GM23338 (cell line): ENCODE data around the gene GMPR. TPM values are rescaled to one million over a fixed set of nuclear protein-coding genes. Genes with fewer than 3 reads are reported as not detected.

Source experiments
- ATAC-seq: fragments of 200-7000 bp; cut with Tn5 transposase; 3 replicates; pipeline ENCODE4 v1.9.1; 2020
- DNase-seq: peaks from one replicate; pipeline ENCODE4 v3.0.0-alpha.2; 2015; ENCODE audit warnings: low spot score
- H2AFZ ChIP-seq: fragments of 200-600 bp; sonication (generic); 2 replicates; pipeline ENCODE4 v1.8.0; 2016; ENCODE audit warnings: antibody characterized with exemption, mild to moderate bottlenecking, moderate library complexity
- H3F3A ChIP-seq: fragments of 200-600 bp; sonication (generic); replicated peaks from 2 replicates; pipeline ENCODE4 v1.8.0; 2017; ENCODE audit warnings: antibody characterized with exemption, mixed run types, low read depth
- H3K27ac ChIP-seq: fragments of 200-600 bp; sonication (generic); 2 replicates; pipeline ENCODE4 v1.6.1; 2016; ENCODE audit warnings: low read depth
- H3K27me3 ChIP-seq: fragments of 200-600 bp; sonication (generic); 2 replicates; pipeline ENCODE4 v1.8.0; 2016; ENCODE audit warnings: mild to moderate bottlenecking, mixed run types, moderate library complexity; ENCODE audit not compliant: insufficient read depth
- H3K36me3 ChIP-seq: fragments of 200-600 bp; sonication (generic); 2 replicates; pipeline ENCODE4 v1.8.0; 2016; ENCODE audit warnings: mild to moderate bottlenecking; ENCODE audit not compliant: insufficient read depth
- H3K4me1 ChIP-seq: fragments of 200-600 bp; sonication (generic); 2 replicates; pipeline ENCODE4 v1.8.0; 2016; ENCODE audit warnings: mild to moderate bottlenecking, moderate library complexity; ENCODE audit not compliant: insufficient read depth
- H3K4me2 ChIP-seq: fragments of 200-600 bp; sonication (generic); 2 replicates; pipeline ENCODE4 v1.7.1; 2017; ENCODE audit warnings: mixed run types
- H3K4me3 ChIP-seq: fragments of 200-600 bp; sonication (generic); 2 replicates; pipeline ENCODE4 v1.6.1; 2016; ENCODE audit warnings: mixed run types
- H3K79me2 ChIP-seq: fragments of 200-600 bp; sonication (generic); replicated peaks from 2 replicates; pipeline ENCODE4 v1.8.0; 2017; ENCODE audit warnings: mild to moderate bottlenecking; ENCODE audit not compliant: insufficient read depth
- H3K9me2 ChIP-seq: fragments of 200-600 bp; sonication (generic); 2 replicates; pipeline ENCODE4 v1.8.0; 2017; ENCODE audit not compliant: insufficient read depth
- H4K20me1 ChIP-seq: fragments of 200-600 bp; sonication (generic); replicated peaks from 2 replicates; pipeline ENCODE4 v1.8.0; 2017; ENCODE audit warnings: mild to moderate bottlenecking; ENCODE audit not compliant: insufficient read depth
- H3K27ac Mint-ChIP-seq: 2 replicates; pipeline ENCODE4 v1.8.0; 2020; ENCODE audit warnings: inconsistent platforms, mild to moderate bottlenecking, moderate library complexity, mixed read lengths
- H3K27me3 Mint-ChIP-seq: 3 replicates; pipeline ENCODE4 v1.8.0; 2022; ENCODE audit warnings: low read depth, mild to moderate bottlenecking, moderate library complexity, mixed read lengths, inconsistent platforms; ENCODE audit not compliant: insufficient read depth, poor library complexity
- H3K36me3 Mint-ChIP-seq: 3 replicates; pipeline ENCODE4 v1.8.0; 2021; ENCODE audit warnings: low read depth, mild to moderate bottlenecking, inconsistent platforms, moderate library complexity, mixed read lengths
- H3K4me1 Mint-ChIP-seq: 3 replicates; pipeline ENCODE4 v1.8.0; 2020; ENCODE audit warnings: mild to moderate bottlenecking, inconsistent platforms, mixed read lengths
- H3K4me3 Mint-ChIP-seq: 3 replicates; pipeline ENCODE4 v1.8.0; 2021; ENCODE audit warnings: moderate library complexity, mild to moderate bottlenecking, inconsistent platforms, mixed read lengths
- H3K9me3 Mint-ChIP-seq: 3 replicates; pipeline ENCODE4 v1.8.0; 2020; ENCODE audit warnings: moderate library complexity, mild to moderate bottlenecking, inconsistent platforms, mixed read lengths
- CTCF ChIP-seq, 2 experiments: fragments of 200-600 bp in 1 of 2; sonication (generic) in 1 of 2; conservative IDR thresholded peaks; 2 replicates each; pipeline versions ENCODE4 v1.5.1 to v1.6.1; 2016 to 2017; ENCODE audit warnings: antibody characterized with exemption in 2 of 2, low read depth in 2 of 2, mild to moderate bottlenecking in 2 of 2, moderate library complexity in 1 of 2
- ETS1 ChIP-seq: IDR thresholded peaks from 2 replicates; pipeline ENCODE4 v1.6.1; 2016; ENCODE audit warnings: antibody characterized with exemption
- EZH2 ChIP-seq: fragments of 200-600 bp; sonication (generic); IDR thresholded peaks from one replicate; pipeline ENCODE4 v1.8.0; 2017; ENCODE audit warnings: antibody characterized with exemption, mild to moderate bottlenecking, low read depth; ENCODE audit not compliant: unreplicated experiment
- JUNB ChIP-seq: IDR thresholded peaks from one replicate; pipeline ENCODE4 v1.6.1; 2016; ENCODE audit warnings: antibody characterized with exemption; ENCODE audit not compliant: unreplicated experiment
- NANOG ChIP-seq: IDR thresholded peaks from 2 replicates; pipeline ENCODE4 v1.6.1; 2016; ENCODE audit warnings: antibody characterized with exemption, borderline replicate concordance
- REST ChIP-seq: IDR thresholded peaks from one replicate; pipeline ENCODE4 v1.6.1; 2018; ENCODE audit warnings: antibody characterized with exemption; ENCODE audit not compliant: unreplicated experiment
- STAT1 ChIP-seq: IDR thresholded peaks from one replicate; pipeline ENCODE4 v1.6.1; 2016; ENCODE audit warnings: antibody characterized with exemption; ENCODE audit not compliant: unreplicated experiment
- ZNF331 ChIP-seq: fragments of 250-450 bp; sonication (Bioruptor Pico); IDR thresholded peaks from 2 replicates; pipeline ENCODE4 v1.5.0; 2020; ENCODE audit warnings: low read depth, mild to moderate bottlenecking, moderate library complexity
- polyA plus RNA-seq: library from polyadenylated mRNA; unstranded; fragments of >200 nt; fragmentation: Nextera tagmentation; extraction: Ambion mirVana; gene quantifications from 2 replicates; pipeline ENCODE4 v1.2.1, GENCODE V29; 2016
- total RNA-seq: library from RNA; depleted of rRNA; stranded (reverse); fragments of >200 nt; shearing (Covaris generic); gene quantifications from 2 replicates; pipeline ENCODE4 v1.2.3, GENCODE V29; 2014
- TF ChIP-seq, protein P1 (sequence below): fragments of 250-450 bp; sonication (Bioruptor Pico); IDR thresholded peaks from 2 replicates; pipeline ENCODE4 v1.5.0; 2020; ENCODE audit warnings: mild to moderate bottlenecking, moderate library complexity

GMPR gene
- total and polyA plus RNA-seq, 2 experiments from 2014 or later = 0.23 to 0.35 TPM

DNA sequence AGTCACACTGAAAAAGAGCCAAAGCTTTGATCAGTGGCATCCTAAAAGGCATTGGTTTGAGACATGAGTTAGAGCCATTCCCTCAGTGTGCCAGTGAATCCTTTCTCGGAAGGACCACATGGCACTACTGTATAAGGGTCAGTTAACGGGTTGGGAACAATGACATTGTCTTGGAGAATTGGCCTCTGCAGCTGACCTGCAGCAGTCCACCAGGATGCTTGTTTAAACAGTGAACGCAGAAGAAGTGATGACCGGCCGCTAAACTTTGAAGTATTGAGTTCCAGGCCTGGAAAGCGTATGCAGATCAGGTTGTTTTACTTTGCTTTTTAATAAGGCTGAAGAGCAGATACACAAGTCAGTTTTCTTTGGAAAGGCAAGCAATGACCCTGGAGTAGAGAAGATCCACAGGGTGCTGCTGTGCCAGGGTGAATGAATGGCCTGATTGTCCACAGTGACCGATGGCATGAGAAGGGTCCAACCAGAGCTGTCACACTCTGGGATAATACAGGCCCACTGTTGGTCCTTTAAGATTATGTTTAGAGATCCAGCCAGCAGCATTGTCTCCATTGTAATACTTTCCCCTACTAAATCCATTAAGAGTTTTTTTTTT lies 57.8 kb downstream of the GMPR start:
- no peak overlapping the region for H3K4me3 ChIP-seq
- ATAC-seq (no peak), DNase-seq (no peak)
- Mint-ChIP-seq H3K4me3 (no peak overlapping the region), H3K9me3 (no peaks in the 10 kb centered on the region; the same call in 2 of the 3 replicates), H3K27ac (no peak overlapping the region), H3K4me1 (no peaks in the 10 kb centered on the region; the same call in 2 of the 3 replicates), H3K27me3 (peaks cover 9% of the 10 kb centered on the region), H3K36me3 (no peaks in the 10 kb centered on the region)
- no peaks in the 10 kb centered on the region for H4K20me1 ChIP-seq
- no peaks in the 10 kb centered on the region for H3K4me1 ChIP-seq
- TF ChIP-seq REST = no peak
- no peaks in the 10 kb centered on the region for H3K79me2 ChIP-seq
- H3K36me3 ChIP-seq = no peaks in the 10 kb centered on the region
- no peak overlapping the region for H3K4me2 ChIP-seq
- H3F3A ChIP-seq = no peaks in the 10 kb centered on the region
- H2AFZ ChIP-seq = no peak overlapping the region
- H3K27ac ChIP-seq = no peak overlapping the region
- no peaks in the 10 kb centered on the region for H3K27me3 ChIP-seq
- no peaks in the 10 kb centered on the region for H3K9me2 ChIP-seq

- Histone ChIP-seq H2AFZ (no peak overlapping the region), H3F3A (no peaks in the 10 kb centered on the region), H3K27ac (no peak overlapping the region), H3K27me3 (no peaks in the 10 kb centered on the region), H3K4me2 (no peak overlapping the region), H3K4me1 (peaks cover 18% of the 10 kb centered on the region), H3K79me2 (no peaks in the 10 kb centered on the region), H3K36me3 (no peaks in the 10 kb centered on the region), H3K4me3 (no peak overlapping the region), H3K9me2 (no peaks in the 10 kb centered on the region), H4K20me1 (no peaks in the 10 kb centered on the region)
- H3K9me3 Mint-ChIP-seq = no peaks in the 10 kb centered on the region; the same call in 2 of the 3 replicates
- H3K36me3 Mint-ChIP-seq = no peaks in the 10 kb centered on the region
- DNase-seq (no peak), ATAC-seq (no peak)
- H3K27me3 Mint-ChIP-seq = peaks cover 13% of the 10 kb centered on the region
- no peak overlapping the region for H3K4me3 Mint-ChIP-seq
- H3K27ac Mint-ChIP-seq = no peak overlapping the region
- peaks cover 30% of the 10 kb centered on the region for H3K4me1 Mint-ChIP-seq
- no peak for TF ChIP-seq EZH2
- TF ChIP-seq NANOG = no peak
- no peak for TF ChIP-seq ZNF331
- TF ChIP-seq ETS1 = no peak
- no peak for TF ChIP-seq CTCF (conservative IDR thresholded peaks at IDR 0.05; ENCODE audit: low read depth in 2 of 2)
- TF ChIP-seq, protein P1, sequence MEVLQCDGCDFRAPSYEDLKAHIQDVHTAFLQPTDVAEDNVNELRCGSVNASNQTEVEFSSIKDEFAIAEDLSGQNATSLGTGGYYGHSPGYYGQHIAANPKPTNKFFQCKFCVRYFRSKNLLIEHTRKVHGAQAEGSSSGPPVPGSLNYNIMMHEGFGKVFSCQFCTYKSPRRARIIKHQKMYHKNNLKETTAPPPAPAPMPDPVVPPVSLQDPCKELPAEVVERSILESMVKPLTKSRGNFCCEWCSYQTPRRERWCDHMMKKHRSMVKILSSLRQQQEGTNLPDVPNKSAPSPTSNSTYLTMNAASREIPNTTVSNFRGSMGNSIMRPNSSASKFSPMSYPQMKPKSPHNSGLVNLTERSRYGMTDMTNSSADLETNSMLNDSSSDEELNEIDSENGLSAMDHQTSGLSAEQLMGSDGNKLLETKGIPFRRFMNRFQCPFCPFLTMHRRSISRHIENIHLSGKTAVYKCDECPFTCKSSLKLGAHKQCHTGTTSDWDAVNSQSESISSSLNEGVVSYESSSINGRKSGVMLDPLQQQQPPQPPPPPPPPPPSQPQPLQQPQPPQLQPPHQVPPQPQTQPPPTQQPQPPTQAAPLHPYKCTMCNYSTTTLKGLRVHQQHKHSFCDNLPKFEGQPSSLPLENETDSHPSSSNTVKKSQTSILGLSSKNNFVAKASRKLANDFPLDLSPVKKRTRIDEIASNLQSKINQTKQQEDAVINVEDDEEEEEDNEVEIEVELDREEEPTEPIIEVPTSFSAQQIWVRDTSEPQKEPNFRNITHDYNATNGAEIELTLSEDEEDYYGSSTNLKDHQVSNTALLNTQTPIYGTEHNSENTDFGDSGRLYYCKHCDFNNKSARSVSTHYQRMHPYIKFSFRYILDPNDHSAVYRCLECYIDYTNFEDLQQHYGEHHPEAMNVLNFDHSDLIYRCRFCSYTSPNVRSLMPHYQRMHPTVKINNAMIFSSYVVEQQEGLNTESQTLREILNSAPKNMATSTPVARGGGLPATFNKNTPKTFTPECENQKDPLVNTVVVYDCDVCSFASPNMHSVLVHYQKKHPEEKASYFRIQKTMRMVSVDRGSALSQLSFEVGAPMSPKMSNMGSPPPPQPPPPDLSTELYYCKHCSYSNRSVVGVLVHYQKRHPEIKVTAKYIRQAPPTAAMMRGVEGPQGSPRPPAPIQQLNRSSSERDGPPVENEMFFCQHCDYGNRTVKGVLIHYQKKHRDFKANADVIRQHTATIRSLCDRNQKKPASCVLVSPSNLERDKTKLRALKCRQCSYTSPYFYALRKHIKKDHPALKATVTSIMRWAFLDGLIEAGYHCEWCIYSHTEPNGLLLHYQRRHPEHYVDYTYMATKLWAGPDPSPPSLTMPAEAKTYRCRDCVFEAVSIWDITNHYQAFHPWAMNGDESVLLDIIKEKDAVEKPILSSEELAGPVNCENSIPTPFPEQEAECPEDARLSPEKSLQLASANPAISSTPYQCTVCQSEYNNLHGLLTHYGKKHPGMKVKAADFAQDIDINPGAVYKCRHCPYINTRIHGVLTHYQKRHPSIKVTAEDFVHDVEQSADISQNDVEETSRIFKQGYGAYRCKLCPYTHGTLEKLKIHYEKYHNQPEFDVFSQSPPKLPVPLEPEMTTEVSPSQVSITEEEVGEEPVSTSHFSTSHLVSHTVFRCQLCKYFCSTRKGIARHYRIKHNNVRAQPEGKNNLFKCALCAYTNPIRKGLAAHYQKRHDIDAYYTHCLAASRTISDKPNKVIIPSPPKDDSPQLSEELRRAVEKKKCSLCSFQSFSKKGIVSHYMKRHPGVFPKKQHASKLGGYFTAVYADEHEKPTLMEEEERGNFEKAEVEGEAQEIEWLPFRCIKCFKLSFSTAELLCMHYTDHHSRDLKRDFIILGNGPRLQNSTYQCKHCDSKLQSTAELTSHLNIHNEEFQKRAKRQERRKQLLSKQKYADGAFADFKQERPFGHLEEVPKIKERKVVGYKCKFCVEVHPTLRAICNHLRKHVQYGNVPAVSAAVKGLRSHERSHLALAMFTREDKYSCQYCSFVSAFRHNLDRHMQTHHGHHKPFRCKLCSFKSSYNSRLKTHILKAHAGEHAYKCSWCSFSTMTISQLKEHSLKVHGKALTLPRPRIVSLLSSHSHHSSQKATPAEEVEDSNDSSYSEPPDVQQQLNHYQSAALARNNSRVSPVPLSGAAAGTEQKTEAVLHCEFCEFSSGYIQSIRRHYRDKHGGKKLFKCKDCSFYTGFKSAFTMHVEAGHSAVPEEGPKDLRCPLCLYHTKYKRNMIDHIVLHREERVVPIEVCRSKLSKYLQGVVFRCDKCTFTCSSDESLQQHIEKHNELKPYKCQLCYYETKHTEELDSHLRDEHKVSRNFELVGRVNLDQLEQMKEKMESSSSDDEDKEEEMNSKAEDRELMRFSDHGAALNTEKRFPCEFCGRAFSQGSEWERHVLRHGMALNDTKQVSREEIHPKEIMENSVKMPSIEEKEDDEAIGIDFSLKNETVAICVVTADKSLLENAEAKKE (CRISPR knock-in tag) = no peak
- no peak for TF ChIP-seq JUNB
- no peak for TF ChIP-seq STAT1
These were observed 61.5 kb downstream of the GMPR start for GRCh38 chr6:16299861-16300260.
